Mesothelial cell of epicardium (in vitro differentiated cells): ENCODE results near the gene TLNRD1. TPM values are rescaled to one million over a fixed set of nuclear protein-coding genes. Genes with fewer than 3 reads are reported as not detected.

ENCODE experiments used
- DNase-seq, 2 experiments: peaks; one replicate each; pipeline ENCODE4 v3.0.0; 2021; ENCODE audit warnings: low spot score in 2 of 2; ENCODE audit not compliant: unreplicated experiment in 2 of 2
- H3K27ac Mint-ChIP-seq: 2 replicates; pipeline ENCODE4 v1.8.0; 2021; ENCODE audit warnings: mixed read lengths
- H3K27me3 Mint-ChIP-seq: 2 replicates; pipeline ENCODE4 v1.8.0; 2021; ENCODE audit warnings: low read depth, mixed read lengths
- H3K36me3 Mint-ChIP-seq: 2 replicates; pipeline ENCODE4 v1.8.0; 2021; ENCODE audit warnings: mixed read lengths
- H3K4me1 Mint-ChIP-seq: 2 replicates; pipeline ENCODE4 v1.8.0; 2021; ENCODE audit warnings: mixed read lengths
- H3K4me3 Mint-ChIP-seq: 2 replicates; pipeline ENCODE4 v1.8.0; 2021; ENCODE audit warnings: mild to moderate bottlenecking, moderate library complexity, mixed read lengths
- H3K9me3 Mint-ChIP-seq: 2 replicates; pipeline ENCODE4 v1.8.0; 2021; ENCODE audit warnings: mixed read lengths
- total RNA-seq: library from RNA; stranded (reverse); gene quantifications from 3 replicates; pipeline ENCODE4 v1.2.1, GENCODE V29; 2021
- TF ChIP-seq, protein P1 (sequence below): fragments of 200-600 bp; sonication (generic); IDR thresholded peaks from one replicate; pipeline ENCODE4 v1.5.0; 2021; ENCODE audit warnings: antibody characterized with exemption; ENCODE audit not compliant: unreplicated experiment

Gene TLNRD1
- total RNA-seq, 1 donor from 2014 or later: 13.0 TPM

- TF ChIP-seq, protein P1, sequence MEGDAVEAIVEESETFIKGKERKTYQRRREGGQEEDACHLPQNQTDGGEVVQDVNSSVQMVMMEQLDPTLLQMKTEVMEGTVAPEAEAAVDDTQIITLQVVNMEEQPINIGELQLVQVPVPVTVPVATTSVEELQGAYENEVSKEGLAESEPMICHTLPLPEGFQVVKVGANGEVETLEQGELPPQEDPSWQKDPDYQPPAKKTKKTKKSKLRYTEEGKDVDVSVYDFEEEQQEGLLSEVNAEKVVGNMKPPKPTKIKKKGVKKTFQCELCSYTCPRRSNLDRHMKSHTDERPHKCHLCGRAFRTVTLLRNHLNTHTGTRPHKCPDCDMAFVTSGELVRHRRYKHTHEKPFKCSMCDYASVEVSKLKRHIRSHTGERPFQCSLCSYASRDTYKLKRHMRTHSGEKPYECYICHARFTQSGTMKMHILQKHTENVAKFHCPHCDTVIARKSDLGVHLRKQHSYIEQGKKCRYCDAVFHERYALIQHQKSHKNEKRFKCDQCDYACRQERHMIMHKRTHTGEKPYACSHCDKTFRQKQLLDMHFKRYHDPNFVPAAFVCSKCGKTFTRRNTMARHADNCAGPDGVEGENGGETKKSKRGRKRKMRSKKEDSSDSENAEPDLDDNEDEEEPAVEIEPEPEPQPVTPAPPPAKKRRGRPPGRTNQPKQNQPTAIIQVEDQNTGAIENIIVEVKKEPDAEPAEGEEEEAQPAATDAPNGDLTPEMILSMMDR: no peak
- DNase-seq: peak; percentile 56 to 72
- Mint-ChIP-seq H3K9me3 (peaks cover 18% of the 10 kb centered on the region), H3K27me3 (no peaks in the 10 kb centered on the region), H3K4me3 (no peak overlapping the region), H3K27ac (peak overlapping the region; percentile 90), H3K36me3 (peaks cover 23% of the 10 kb centered on the region), H3K4me1 (peaks cover 20% of the 10 kb centered on the region)
Measured at GRCh38 chr15:80967451-80967850, 33.3 kb upstream of the TLNRD1 start.

- DNase-seq: no peak
- Mint-ChIP-seq H3K4me1 (peaks cover 20% of the 10 kb centered on the region), H3K36me3 (peaks cover 19% of the 10 kb centered on the region), H3K9me3 (peaks cover 15% of the 10 kb centered on the region), H3K27me3 (no peaks in the 10 kb centered on the region), H3K27ac (peak overlapping the region; percentile 90), H3K4me3 (no peak overlapping the region)
- TF ChIP-seq, protein P1: no peak
Measured at GRCh38 chr15:80967991-80968510, 32.7 kb upstream of the TLNRD1 start.

DNA sequence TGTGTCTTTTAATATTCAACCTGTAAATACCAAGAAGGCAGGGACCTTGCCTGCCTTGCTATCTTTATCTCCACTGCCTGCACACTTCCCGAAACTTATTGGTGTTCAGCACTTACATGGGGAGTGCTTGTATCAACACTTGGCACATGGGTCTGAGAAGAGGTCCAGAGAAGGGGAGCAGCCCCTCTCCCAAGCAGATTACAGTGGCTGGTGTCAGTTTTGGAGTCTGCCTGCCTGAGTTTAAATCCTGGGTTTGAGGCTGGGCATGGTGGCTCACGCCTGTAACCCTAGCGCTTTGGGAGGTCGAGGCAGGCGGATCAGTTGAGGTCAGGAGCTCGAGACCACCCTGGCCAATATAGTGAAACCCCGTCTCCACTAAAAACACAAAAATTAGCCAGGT, 31.4 kb upstream of the TLNRD1 start:
- TF ChIP-seq, protein P1: no peak
- H3K4me3 Mint-ChIP-seq: no peak overlapping the region
- DNase-seq: no peak
- H3K36me3 Mint-ChIP-seq: peaks cover 12% of the 10 kb centered on the region
- peaks cover 20% of the 10 kb centered on the region for H3K4me1 Mint-ChIP-seq
- H3K27ac Mint-ChIP-seq: no peak overlapping the region
- peaks cover 9% of the 10 kb centered on the region for H3K9me3 Mint-ChIP-seq
- H3K27me3 Mint-ChIP-seq: no peaks in the 10 kb centered on the region

DNA sequence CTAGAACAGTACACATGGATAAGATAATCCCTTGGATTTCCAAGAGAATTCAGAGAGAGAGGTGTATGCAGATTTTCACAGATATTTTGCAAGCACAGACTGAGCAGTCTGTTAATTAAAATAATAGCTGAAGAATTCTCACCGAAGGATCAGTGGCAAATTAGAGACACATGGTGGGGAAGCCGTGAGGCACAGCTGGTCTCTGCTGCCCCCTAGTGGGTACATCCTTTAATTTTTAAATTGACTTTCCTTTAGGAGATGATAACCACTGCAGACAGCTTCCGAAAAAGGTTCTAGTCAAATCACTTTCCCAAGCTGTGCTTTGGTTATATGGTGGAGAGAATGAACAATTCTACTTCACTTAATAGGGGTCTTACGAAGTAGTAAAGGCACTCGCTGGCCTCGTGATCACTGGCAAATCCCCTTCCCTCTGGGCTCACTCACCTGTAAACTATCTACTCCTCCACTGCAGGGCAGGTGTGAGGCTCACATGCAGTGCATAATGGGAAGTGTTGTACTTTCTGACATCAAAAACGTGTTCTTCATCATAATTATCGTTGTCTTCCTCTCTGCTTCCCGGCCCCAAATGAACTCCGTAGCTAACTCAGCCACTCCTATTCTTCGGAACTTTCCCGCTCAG, 30.6 kb upstream of the TLNRD1 start:
- DNase-seq: peak; percentile 36 to 71
- Mint-ChIP-seq H3K9me3 (peaks cover under 1% of the 10 kb centered on the region), H3K4me3 (no peak overlapping the region), H3K4me1 (peaks cover 20% of the 10 kb centered on the region), H3K27me3 (no peaks in the 10 kb centered on the region), H3K27ac (no peak overlapping the region), H3K36me3 (peaks cover 4% of the 10 kb centered on the region)
- TF ChIP-seq, protein P1: peak; percentile 93

DNA sequence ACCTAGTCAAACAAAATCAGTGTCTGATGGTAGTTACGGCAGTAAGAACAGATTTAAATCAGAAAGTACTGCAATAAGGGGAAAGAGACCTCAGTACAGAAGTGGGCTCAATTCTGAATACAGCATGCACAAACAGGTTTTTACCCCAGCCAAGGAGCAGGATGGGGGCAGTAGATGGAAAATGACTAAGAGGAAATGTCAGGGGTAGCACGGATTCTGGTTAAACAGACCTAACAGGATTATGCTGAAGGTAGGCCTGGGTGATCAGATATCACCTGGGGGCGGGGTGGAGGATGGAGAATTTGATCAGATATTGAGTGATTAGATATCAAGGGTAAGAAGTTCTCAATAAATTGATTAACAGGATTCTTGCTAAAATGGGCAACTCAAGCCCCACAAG, 30.1 kb upstream of the TLNRD1 start:
- H3K27me3 Mint-ChIP-seq: no peaks in the 10 kb centered on the region
- TF ChIP-seq, protein P1: no peak
- H3K4me1 Mint-ChIP-seq: peaks cover 20% of the 10 kb centered on the region
- H3K9me3 Mint-ChIP-seq: no peaks in the 10 kb centered on the region
- no peak overlapping the region for H3K27ac Mint-ChIP-seq
- peaks cover 4% of the 10 kb centered on the region for H3K36me3 Mint-ChIP-seq
- no peak for DNase-seq
- H3K4me3 Mint-ChIP-seq: no peak overlapping the region
